ENCODE data around the gene DDX49. TPM values are rescaled to one million over a fixed set of nuclear protein-coding genes. Genes with fewer than 3 reads are reported as not detected.
A peak's percentile ranks its signal among the peaks of the same experiment; 100 is the strongest.

The DDX49 gene, protein sequence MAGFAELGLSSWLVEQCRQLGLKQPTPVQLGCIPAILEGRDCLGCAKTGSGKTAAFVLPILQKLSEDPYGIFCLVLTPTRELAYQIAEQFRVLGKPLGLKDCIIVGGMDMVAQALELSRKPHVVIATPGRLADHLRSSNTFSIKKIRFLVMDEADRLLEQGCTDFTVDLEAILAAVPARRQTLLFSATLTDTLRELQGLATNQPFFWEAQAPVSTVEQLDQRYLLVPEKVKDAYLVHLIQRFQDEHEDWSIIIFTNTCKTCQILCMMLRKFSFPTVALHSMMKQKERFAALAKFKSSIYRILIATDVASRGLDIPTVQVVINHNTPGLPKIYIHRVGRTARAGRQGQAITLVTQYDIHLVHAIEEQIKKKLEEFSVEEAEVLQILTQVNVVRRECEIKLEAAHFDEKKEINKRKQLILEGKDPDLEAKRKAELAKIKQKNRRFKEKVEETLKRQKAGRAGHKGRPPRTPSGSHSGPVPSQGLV
- 56.7 TPM for polyA plus RNA-seq (2013, experiment 1 of 2; ENCODE audit: insufficient read length)
- 45.9 TPM for polyA plus RNA-seq (2013, experiment 2 of 2; ENCODE audit: insufficient read length)

- peak; percentile 100 for DNase-seq
These were observed at the start of gene DDX49, which contains the start of gene COPE for GRCh38 chr19:18919086-18919899. TSS of gene DDX49 (plus strand) at chr19:18919715. CDS start at chr19:18919742, 27 bp downstream. TSS of gene COPE (minus strand) at chr19:18919387. CDS start at chr19:18919348, 39 bp downstream.

GRCh38 chr19:18869781-18870530 is 49.6 kb upstream of the DDX49 start:
- no peak for DNase-seq

GRCh38 chr19:18870531-18871172 is 48.9 kb upstream of the DDX49 start:
- no peak for DNase-seq

GRCh38 chr19:18871543-18871942 is 48.0 kb upstream of the DDX49 start:
- no peak for DNase-seq

GRCh38 chr19:18875726-18876125 is 43.8 kb upstream of the DDX49 start:
- peak; percentile 31 for DNase-seq

GRCh38 chr19:18876865-18877264 is 42.6 kb upstream of the DDX49 start:
- no peak for DNase-seq

DNA sequence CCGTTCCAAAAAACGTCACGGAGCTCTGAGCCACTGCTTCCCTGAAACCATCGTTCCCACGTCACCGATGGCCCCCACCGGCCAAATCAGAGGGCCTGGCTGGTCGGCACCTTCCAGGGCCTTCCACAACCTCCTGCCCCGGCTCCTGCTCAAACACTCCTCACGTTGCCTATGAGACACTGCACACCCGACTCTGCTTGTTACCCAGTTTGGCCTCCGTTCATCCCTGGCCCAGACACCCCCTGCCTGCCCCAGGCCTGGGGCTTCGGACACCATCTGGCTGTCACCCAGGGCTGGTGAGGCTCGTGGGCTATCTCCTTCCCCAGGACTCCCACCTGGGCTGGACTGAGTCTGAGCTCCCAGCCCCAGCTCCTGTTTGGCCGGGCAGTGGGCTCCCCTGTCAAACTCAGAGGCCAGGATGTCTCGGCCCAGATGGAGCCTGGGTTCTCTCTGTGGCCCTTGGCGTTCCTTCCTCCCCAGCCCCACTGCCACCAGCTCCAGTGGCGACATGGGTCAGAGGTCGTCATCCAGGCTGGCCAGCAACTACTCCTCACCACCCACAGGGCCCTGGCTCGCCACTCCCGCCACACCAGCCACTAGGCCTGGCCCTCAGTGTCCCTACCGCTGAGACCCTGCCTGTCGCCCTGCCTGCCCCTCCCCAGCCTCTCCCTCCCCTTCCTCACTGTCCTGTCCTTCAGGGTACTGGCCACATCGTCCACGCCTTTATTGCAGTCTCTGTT is 41.3 kb upstream of the DDX49 start:
- DNase-seq = no peak

DNA sequence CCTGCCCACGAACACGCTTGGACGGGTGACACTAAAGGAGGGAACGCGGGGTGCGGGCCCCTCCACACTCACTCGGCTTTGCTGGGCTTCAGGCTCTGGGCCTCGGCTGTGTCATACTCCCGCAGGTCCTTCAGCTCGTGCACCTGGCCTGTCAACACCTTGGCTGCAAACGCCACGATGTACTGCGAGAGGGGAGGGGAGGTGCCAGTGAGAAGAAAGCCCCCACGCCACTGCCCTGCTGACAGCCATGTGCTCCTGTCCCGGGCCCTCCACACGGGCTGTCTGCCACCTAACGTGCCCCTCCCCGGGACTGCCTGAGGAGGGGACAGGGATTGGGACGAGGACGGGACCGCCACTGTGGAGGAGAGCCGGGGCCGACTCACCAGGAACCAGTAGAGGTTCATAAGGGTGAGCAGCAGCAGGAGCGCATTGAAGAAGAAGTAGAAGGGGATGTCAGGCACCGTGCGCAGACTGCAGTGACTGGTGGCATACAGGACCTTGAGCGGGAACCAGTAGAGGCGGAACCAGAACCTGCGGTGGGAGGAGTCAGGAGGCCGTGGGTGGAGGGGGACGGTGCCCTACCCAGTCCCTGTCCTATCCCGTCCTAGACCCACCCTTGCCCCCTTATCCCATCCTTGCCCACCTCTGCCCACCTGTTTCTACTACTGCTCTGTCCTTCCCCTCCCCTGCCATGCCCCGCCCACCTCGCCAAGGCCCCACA is 40.5 kb upstream of the DDX49 start:
- DNase-seq = no peak

DNA sequence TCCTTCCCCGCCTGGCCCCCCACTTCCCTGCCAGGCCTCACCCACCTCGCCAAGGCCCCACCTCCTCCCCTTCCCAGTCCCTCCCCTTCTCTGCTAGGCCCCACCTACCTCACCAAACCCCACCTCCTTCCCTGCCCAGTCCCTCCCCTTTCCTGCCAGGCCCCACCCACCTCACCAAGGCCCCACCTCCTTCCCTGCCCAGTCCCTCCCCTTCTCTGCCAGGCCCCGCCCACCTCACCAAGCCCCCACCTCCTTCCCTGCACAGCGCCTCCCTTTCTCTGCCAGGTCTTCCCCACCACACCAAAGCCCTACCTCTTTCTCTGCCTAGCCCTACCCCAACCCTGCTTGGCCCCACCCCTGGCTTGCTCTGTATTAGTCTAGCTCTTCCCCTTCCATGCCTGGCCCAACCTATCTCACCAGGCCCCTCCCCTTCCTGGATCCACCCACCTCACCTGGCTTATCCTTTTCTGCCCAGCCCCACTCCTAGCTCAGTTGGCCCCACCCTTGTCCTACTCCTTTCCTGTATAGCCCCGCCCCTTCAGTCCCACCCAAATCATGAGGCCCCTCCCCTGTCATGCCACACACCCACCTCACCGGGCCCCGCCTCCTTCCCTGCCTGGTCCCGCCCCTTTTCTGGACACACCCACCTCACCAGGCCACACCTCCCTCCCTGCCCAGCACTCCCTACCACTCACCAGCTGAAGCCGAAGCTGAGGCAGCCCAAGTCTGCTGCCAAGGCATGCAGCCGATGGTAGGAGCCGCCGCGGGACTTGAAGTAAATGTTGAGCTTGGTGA is 39.7 kb upstream of the DDX49 start:
- DNase-seq = no peak

DNA sequence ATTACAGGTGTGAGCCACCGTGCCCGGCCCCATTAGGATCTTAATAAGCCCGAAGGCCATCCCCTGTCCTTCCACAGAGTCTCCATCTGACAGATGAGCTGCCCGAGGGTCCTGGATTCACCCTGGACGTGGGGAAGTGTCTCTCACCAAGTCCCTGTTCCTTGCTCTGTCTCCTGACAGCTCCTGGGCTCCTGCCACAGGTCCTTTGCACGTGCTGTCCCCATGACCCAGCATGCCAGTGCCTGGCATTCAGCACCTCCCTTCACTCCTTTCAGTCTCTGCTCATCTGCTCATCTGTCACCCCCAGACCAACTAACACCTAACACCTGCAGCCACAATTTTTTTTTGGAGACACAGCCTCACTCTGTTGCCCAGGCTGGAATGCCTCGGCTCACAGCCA is 38.0 kb upstream of the DDX49 start:
- DNase-seq = no peak

- no peak for DNase-seq
These were observed 35.8 kb upstream of the DDX49 start for GRCh38 chr19:18883526-18884304.

GRCh38 chr19:18886972-18887371 is 32.5 kb upstream of the DDX49 start:
- no peak for DNase-seq

DNA sequence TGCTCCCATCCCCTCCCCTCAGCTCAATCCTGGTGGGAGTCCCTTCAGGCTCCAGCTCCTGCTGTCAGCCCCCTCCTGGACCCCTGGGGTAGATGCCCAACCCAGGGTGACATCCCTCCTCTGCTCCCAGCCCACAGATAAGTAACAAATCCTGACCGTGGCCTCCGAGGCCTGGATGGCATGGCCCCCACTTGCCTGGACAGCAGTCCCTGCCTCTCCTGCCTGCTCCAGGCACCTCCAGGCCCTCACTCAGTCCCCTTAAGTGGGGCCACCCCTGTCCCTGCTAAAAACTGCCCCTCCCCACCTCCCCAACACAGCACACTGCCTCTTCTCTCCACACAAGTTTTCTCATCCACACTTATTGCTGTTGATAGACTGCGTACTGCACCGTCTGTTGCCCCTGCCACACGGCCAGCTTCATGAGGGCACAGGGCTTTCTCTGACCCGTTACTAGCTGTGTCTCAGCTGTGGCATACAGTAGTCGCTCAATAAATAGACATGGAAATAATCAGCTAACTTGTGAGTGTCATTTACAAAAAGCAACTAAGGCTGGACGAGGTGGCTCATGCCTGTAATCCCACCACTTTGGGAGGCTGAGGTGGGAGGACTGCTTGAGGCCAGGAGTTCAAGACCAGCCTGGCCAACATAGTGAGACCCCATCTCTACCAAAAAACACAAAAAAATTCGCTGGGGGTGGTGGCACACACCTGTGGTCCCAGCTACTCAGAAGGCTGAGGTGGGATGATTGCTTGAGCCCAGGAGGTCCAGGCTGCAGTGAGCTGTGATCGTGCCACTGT is 29.4 kb upstream of the DDX49 start:
- no peak for DNase-seq

DNA sequence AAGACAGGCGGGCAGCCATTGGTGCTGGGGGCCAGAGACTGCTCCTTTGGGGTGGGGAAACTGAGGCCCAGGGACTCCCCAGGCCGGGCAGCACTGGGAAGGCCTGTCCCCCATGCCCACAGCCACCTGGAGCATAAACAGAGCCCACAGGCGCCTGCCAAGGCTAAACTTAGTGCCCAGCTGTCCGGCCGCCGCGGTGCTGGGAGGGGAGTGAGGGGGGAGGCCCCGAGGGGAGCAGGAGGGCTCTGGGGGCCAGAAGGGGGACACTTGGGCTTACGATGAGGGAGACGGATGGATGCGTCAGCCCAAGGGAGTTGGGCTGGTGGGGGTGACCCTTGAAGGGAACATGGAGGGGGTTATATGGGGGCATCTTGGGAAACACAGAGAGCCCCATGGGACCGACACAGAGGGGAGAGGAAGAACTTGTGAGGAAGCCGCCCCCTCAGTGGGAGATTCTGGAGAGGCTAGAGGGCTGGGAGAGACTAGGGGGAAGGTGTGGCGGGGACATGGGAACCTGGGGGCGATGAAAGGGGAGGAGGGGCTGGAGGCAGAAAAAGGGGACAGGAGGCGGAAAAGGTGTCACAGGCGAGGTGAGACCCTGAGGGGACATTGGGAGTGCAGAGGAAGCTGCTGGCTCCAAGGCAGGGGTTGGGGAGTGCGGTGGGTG is 25.8 kb upstream of the DDX49 start:
- DNase-seq = no peak

DNA sequence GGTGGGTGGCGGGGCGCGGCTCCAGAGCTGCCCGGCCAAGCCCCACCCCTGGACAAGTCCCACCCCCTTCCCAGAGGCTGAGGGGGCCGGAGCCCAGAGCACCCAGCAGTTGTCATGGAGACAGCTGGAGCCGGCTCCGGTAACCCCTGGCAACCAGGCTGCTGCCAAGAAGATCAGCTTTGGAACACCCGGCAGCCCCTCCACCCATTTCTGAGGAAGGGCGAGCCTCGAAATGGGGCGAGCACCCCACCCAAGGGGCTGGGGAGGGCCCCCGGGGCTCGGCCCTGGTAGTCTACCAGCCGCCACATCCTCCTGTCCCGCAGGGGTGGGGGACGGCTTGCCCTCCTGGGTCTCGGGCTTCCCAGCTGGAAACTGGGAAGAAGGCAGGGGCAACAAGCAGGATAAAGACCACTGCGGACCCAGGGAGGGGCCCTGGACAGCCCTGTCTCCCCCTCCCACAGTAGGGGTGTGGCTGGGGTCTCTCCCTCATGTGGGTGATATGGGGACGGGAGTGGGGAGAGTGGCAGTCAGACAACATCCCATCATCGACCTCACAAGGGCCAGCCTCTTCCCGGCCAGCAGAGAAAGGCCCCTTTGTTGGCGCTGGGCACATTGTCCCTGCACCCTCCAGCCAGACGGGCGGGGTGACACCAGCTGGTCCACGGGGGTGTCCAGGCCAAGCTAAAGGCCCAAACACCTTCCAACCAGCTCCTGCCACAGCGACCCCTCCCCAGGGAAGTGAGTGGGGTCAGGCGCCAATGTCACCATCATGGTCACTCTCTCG is 25.1 kb upstream of the DDX49 start:
- DNase-seq = peak; percentile 24

GRCh38 chr19:18895038-18895823 is 24.3 kb upstream of the DDX49 start:
- DNase-seq = peak; percentile 46
